Measurements from ENCODE around the gene RTBDN. TPM values are rescaled to one million over a fixed set of nuclear protein-coding genes. Genes with fewer than 3 reads are reported as not detected.
"Not testable (repeated sequence)": the region's sequence is repeated elsewhere in the genome, so short reads cannot be mapped to it uniquely, and the experiment has no call there.

Gene RTBDN
- total and polyA plus RNA-seq, 12 donors = 0.23 to 16.4 (median 4.4) TPM; not detected in 5

DNA sequence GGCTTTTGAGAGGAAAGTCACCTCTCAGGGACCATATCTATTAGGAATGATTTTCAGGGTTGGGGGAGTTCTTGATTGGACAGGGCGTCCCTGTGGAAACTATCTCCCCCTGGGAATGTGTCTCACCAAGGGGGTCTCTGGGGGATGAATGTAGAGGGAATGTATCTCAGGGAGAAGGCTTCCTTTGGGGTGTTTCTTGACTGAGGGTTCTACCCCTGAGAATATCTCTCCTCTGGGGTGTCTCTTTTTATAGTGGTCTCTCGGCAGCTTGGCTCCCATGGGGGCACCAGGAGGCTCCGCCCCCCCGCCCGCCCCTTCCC lies 1.0 kb downstream of the RTBDN start:
- no peak for TF ChIP-seq POLR2A (IDR thresholded peaks at IDR 0.05)
- TF ChIP-seq, protein P1, sequence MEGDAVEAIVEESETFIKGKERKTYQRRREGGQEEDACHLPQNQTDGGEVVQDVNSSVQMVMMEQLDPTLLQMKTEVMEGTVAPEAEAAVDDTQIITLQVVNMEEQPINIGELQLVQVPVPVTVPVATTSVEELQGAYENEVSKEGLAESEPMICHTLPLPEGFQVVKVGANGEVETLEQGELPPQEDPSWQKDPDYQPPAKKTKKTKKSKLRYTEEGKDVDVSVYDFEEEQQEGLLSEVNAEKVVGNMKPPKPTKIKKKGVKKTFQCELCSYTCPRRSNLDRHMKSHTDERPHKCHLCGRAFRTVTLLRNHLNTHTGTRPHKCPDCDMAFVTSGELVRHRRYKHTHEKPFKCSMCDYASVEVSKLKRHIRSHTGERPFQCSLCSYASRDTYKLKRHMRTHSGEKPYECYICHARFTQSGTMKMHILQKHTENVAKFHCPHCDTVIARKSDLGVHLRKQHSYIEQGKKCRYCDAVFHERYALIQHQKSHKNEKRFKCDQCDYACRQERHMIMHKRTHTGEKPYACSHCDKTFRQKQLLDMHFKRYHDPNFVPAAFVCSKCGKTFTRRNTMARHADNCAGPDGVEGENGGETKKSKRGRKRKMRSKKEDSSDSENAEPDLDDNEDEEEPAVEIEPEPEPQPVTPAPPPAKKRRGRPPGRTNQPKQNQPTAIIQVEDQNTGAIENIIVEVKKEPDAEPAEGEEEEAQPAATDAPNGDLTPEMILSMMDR (IDR thresholded peaks at IDR 0.05) = no peak
- DNase-seq = no peak
- peak overlapping the region in 1 of 5 donors; percentile 34 for H3K27ac ChIP-seq
- no peaks in the 10 kb centered on the region for H3K36me3 ChIP-seq (replicated peaks in 1 of 2)
- H3K4me1 ChIP-seq (replicated peaks in 1 of 2) = peaks cover 3 to 14% of the 10 kb centered on the region in 2 donors
- no peaks in the 10 kb centered on the region for H3K9me3 ChIP-seq (replicated peaks in 1 of 3)
- intact Hi-C loops (cut with DNase I) = no loop called here
- peaks cover 42% of the 10 kb centered on the region for H3K27me3 ChIP-seq
- peak overlapping the region in 1 of 4 donors; percentile 48 for H3K4me3 ChIP-seq
- WGBS, 4 donors = 0 to 2% (median 1%) methylated on average over 1 to 5 of the region's 5 CpGs

DNA sequence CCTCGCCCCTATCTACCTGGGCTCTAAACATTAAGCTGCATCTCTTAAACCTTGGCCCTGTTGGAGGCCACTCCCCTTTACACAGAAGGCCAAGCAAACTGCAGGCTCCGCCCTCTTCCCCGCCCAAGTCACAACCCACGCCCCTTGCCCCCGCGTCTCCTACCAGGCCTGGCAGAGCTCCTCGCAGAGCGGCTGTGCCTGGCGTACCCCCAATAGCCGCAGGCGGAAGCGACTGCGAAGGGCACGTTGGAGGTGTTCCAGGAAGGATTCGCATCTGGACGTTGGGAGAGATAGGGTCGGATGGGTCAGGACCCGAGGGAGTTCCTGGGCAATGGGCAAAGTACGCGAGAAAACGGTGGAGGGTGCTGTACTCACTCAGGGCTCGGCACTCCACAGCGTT lies 5.9 kb downstream of the RTBDN start:
- Histone ChIP-seq H3K4me1 (replicated peaks in 1 of 2) (peaks cover 0 to 11% of the 10 kb centered on the region in 2 donors), H3K4me3 (no peak overlapping the region), H3K27ac (no peak overlapping the region), H3K27me3 (peaks cover 21% of the 10 kb centered on the region), H3K36me3 (replicated peaks in 1 of 2) (no peaks in the 10 kb centered on the region), H3K9me3 (replicated peaks in 1 of 3) (no peaks in the 10 kb centered on the region)
- TF ChIP-seq, protein P1 (IDR thresholded peaks at IDR 0.05) = no peak
- no peak for TF ChIP-seq POLR2A (IDR thresholded peaks at IDR 0.05)
- WGBS, 4 donors = 4 to 11% (median 7%) methylated on average over 5 to 23 of the region's 23 CpGs
- DNase-seq = peak in 2 of 7 donors; percentile 32 to 79
- intact Hi-C loops (cut with DNase I) = no loop called here

DNA sequence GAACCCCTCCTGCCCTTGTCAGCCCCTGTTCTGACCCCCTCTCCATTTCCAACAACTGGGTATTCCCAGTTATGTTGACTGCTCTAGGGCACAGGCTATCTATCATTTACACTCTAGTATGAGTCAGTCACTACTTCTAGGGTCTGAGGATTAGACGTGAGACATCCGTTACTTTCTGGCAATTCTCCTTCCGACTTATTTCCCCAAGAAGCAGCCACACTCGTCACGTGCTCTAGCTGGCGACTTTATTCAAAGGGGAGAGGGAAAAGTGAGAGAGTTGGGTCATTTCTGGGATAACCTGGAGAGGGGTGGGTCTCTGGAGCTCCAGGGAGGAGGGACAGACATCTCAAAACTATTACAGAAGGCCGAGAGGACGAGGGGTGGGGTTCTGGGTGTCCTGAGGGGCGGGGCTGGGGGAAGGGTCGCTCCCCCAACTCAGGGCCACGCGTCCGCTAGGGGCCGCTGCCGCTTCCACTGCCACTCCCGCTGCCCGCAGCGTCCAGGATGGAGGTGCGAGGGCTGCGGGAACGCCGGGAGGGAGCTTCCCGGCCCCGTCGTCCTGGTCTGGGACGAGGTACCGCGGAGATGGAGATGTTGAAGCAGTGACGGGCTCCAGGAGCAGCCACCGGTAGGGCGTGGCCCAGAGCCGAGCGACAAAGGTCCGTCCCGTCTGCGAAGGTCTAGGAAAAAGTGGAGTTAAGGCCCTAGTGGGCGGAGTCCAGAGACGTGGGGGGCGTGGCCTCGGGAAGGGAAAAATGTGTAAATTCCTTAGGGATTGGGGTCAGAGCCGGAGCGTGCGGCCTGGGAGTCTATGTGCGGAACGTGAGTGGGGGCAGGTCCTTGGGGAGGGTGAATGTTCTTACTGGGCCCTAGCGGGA lies 8.9 kb downstream of the RTBDN start:
- intact Hi-C loops (cut with DNase I) = no loop called here
- 7 to 9% (median 7%) methylated on average over 34 to 46 of the region's 46 CpGs for WGBS, 4 donors

DNA sequence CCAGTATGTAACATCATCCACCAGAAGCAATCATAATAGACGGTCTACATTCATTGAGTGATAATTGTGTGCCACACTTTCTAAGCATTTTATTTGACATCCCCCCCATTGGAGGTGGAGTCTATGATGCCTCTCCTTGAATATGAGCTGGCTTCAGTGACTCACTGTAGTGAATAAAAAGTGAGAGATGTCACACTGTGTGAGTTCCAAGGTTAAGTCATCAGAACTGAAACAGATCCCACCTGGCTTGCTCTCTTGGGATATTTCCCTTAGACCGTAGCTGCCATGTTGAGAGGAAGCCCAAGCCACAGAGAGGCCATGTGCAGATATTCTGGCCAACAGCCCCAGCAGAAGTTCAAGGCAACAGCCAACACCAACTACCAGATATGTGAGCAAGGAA lies 12.6 kb downstream of the RTBDN start:
- Histone ChIP-seq H3K9me3 (replicated peaks in 1 of 3) (no peaks in the 10 kb centered on the region), H3K4me3 (no peak overlapping the region), H3K27ac (no peak overlapping the region), H3K36me3 (replicated peaks in 1 of 2) (no peaks in the 10 kb centered on the region), H3K27me3 (peaks cover 9% of the 10 kb centered on the region), H3K4me1 (replicated peaks in 1 of 2) (no peaks in the 10 kb centered on the region)
- no peak for TF ChIP-seq POLR2A (IDR thresholded peaks at IDR 0.05)
- TF ChIP-seq, protein P1 (IDR thresholded peaks at IDR 0.05) = no peak
- no peak for DNase-seq
- 83 to 89% (median 86%) methylated on average over 1 to 2 of the region's 2 CpGs for WGBS, 4 donors
- intact Hi-C loops (cut with DNase I) = no loop called here

More for the DNA sequence above, 8.9 kb downstream of the RTBDN start:
- no peak for DNase-seq
- Histone ChIP-seq H3K27ac (no peak overlapping the region), H3K4me3 (no peak overlapping the region), H3K36me3 (replicated peaks in 1 of 2) (no peaks in the 10 kb centered on the region), H3K4me1 (replicated peaks in 1 of 2) (peaks cover 0 to 5% of the 10 kb centered on the region in 2 donors), H3K9me3 (replicated peaks in 1 of 3) (no peaks in the 10 kb centered on the region), H3K27me3 (peaks cover 9% of the 10 kb centered on the region)
- TF ChIP-seq, protein P1 (IDR thresholded peaks at IDR 0.05) = peak in 3 of 6 experiments; percentile 4 to 27 (median 8)
- TF ChIP-seq POLR2A (IDR thresholded peaks at IDR 0.05) = no peak

DNA sequence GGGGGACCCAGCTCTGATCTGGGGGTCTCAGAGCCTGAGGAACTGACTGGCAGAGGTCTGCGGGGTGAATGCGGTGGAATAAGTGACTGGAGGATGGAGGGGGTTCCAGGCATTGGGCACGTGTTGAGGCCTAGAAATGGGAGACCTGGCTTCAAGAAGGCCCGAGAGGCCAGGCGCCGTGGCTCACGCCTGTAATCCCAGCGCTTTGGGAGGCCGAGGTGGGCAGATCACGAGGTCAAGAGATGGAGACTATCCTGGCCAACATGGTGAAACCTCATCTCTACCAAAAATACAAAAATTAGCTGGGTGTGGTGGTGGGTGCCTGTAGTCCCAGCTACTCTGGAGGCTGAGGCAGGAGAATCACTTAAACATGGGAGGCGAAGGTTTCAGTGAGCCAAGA lies 16.6 kb downstream of the RTBDN start:
- H3K9me3 ChIP-seq (replicated peaks in 1 of 3); DNase-seq; H3K27ac ChIP-seq; intact Hi-C loops (cut with DNase I); H3K4me1 ChIP-seq (replicated peaks in 1 of 2); H3K4me3 ChIP-seq; H3K27me3 ChIP-seq; H3K36me3 ChIP-seq (replicated peaks in 1 of 2): not testable (repeated sequence)
- WGBS, 4 donors = 91 to 96% (median 93%) methylated on average over 11 of the region's 11 CpGs

DNA sequence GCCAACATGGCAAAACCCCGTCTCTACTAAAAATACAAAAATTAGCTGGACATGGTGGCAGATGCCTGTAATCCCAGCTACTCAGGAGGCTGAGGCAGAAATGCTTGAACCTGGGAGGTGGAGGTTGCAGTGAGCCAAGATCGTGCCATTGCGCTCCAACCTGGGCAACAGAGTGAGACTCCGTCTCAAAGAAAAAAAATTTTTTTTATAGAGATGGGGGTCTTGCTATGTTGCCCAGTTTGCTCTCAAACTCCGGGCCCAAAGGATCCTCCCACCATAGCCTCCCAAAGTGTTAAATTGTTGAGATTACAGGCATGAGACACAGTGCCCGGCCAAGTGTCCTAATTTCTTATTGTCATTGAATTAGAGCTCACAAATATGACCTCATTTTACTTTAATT lies 17.2 kb downstream of the RTBDN start:
- H3K36me3 ChIP-seq (replicated peaks in 1 of 2); H3K4me1 ChIP-seq (replicated peaks in 1 of 2); H3K9me3 ChIP-seq (replicated peaks in 1 of 3); H3K27ac ChIP-seq; intact Hi-C loops (cut with DNase I); DNase-seq; H3K4me3 ChIP-seq; H3K27me3 ChIP-seq: not testable (repeated sequence)
- WGBS, 4 donors = 90 to 95% (median 93%) methylated on average over 6 of the region's 6 CpGs
